Caco-2 (cell line): ENCODE measurements around the gene ANXA2. TPM values are rescaled to one million over a fixed set of nuclear protein-coding genes. Genes with fewer than 3 reads are reported as not detected.

Experiments used
- BruUV-seq: library from RNA; stranded (reverse); fragments of 400-500 nt; replicated peaks from 2 replicates; lab custom pipeline; 2021; lab: Mats Ljungman, UMichigan
- CTCF ChIA-PET: fragments of 300-600 bp; sonication (Branson Sonifier 250); formaldehyde crosslinking; loops from one replicate; lab custom pipeline; 2022; ENCODE audit warnings: antibody characterized with exemption; lab: Charles Lee
- POLR2A ChIA-PET: fragments of 300-600 bp; sonication (Branson Sonifier 250); formaldehyde crosslinking; loops from one replicate; lab custom pipeline; 2022; ENCODE audit warnings: antibody characterized with exemption; lab: Charles Lee
- DNase-seq, 2 experiments: peaks; one replicate each; pipeline versions ENCODE4 v3.0.0 to v3.0.0-alpha.2; 2020 to 2022
- H3K27me3 ChIP-seq: replicated peaks from 2 replicates; pipeline ENCODE4 v1.6.0; 2011; ENCODE audit warnings: low read length; ENCODE audit not compliant: control insufficient read depth, insufficient read depth
- H3K36me3 ChIP-seq: 2 replicates; pipeline ENCODE4 v1.5.1; 2011; ENCODE audit warnings: low read length; ENCODE audit not compliant: control insufficient read depth, insufficient read depth
- H3K4me1 ChIP-seq: fragments of 250-450 bp; sonication (Bioruptor Pico); 2 replicates; pipeline ENCODE4 v1.5.1; 2020; ENCODE audit warnings: mild to moderate bottlenecking
- H3K4me3 ChIP-seq: 2 replicates; pipeline ENCODE4 v1.5.1; 2011; ENCODE audit warnings: low read depth, mild to moderate bottlenecking, control low read depth, low read length
- H3K9me3 ChIP-seq: fragments of 250-450 bp; sonication (Bioruptor Pico); 2 replicates; pipeline ENCODE4 v1.5.1; 2020; ENCODE audit warnings: mild to moderate bottlenecking, moderate library complexity
- H3K27ac Mint-ChIP-seq: one replicate; pipeline ENCODE4 v1.8.0; 2022; ENCODE audit warnings: mixed read lengths; ENCODE audit not compliant: unreplicated experiment
- H3K27me3 Mint-ChIP-seq: one replicate; pipeline ENCODE4 v1.8.0; 2022; ENCODE audit warnings: mixed read lengths; ENCODE audit not compliant: insufficient read depth, unreplicated experiment
- H3K36me3 Mint-ChIP-seq: one replicate; pipeline ENCODE4 v1.8.0; 2022; ENCODE audit warnings: mild to moderate bottlenecking, mixed read lengths; ENCODE audit not compliant: insufficient read depth, unreplicated experiment
- H3K4me1 Mint-ChIP-seq: one replicate; pipeline ENCODE4 v1.8.0; 2022; ENCODE audit warnings: low read depth, mixed read lengths; ENCODE audit not compliant: unreplicated experiment
- H3K4me3 Mint-ChIP-seq: one replicate; pipeline ENCODE4 v1.8.0; 2022; ENCODE audit warnings: mild to moderate bottlenecking, moderate library complexity, mixed read lengths; ENCODE audit not compliant: unreplicated experiment
- H3K9me3 Mint-ChIP-seq: one replicate; pipeline ENCODE4 v1.8.0; 2022; ENCODE audit warnings: mixed read lengths; ENCODE audit not compliant: unreplicated experiment
- intact Hi-C: fragments of 100-400 bp; cut with micrococcal nuclease; formaldehyde crosslinking; loops from one replicate; pipeline ENCODE4 v1.10.0; 2022; ENCODE audit not compliant: unreplicated experiment
- total RNA-seq: library from RNA; stranded (reverse); gene quantifications from 2 replicates; pipeline ENCODE4 v1.2.3, GENCODE V29; 2022
- TF ChIP-seq, protein P1 (sequence below), 2 experiments: fragments of 200-600 bp in 1 of 2; IDR thresholded peaks; 1 replicate in 1 of 2; 2 replicates in 1 of 2; pipeline versions ENCODE4 v1.5.1 to v1.8.0; 2011 to 2022; ENCODE audit warnings: antibody characterized with exemption in 1 of 2, control low read depth in 1 of 2, inconsistent platforms in 1 of 2, low read depth in 1 of 2, low read length in 1 of 2, mild to moderate bottlenecking in 1 of 2, moderate library complexity in 1 of 2; ENCODE audit not compliant: insufficient read depth in 1 of 2, severe bottlenecking in 1 of 2, unreplicated experiment in 1 of 2

The ANXA2 gene
- total RNA-seq, 1 experiment from 2014 or later = 1,141 TPM

DNA sequence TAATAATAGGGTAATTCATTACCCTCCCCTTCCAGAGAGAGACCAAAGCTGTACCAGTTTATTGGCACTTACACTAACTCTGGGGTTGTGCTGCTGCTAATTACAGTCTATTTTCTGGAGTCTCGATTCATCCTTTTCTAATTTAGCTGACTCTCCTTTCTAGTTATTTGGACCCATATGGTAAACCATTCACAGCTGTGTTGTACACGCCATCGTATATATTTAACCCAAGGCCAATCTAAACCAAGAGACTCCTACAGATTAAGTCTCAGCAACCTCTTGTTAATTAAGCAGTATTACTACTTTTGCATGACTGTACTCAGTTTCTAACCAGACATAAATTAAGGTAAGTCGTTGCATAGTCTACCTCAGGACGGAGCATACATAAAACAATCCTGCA is 22.5 kb downstream of the ANXA2 start:
- BruUV-seq = no TSS peak
- Histone ChIP-seq H3K36me3 (peaks cover 5% of the 10 kb centered on the region), H3K4me3 (no peak overlapping the region), H3K4me1 (peaks cover 65% of the 10 kb centered on the region), H3K27me3 (no peaks in the 10 kb centered on the region), H3K9me3 (no peaks in the 10 kb centered on the region)
- Mint-ChIP-seq H3K9me3 (no peaks in the 10 kb centered on the region), H3K27me3 (no peaks in the 10 kb centered on the region), H3K27ac (peak overlapping the region; percentile 87), H3K4me1 (peaks cover 46% of the 10 kb centered on the region), H3K4me3 (peak overlapping the region; percentile 54), H3K36me3 (peaks cover 99% of the 10 kb centered on the region)
- TF ChIP-seq, protein P1, sequence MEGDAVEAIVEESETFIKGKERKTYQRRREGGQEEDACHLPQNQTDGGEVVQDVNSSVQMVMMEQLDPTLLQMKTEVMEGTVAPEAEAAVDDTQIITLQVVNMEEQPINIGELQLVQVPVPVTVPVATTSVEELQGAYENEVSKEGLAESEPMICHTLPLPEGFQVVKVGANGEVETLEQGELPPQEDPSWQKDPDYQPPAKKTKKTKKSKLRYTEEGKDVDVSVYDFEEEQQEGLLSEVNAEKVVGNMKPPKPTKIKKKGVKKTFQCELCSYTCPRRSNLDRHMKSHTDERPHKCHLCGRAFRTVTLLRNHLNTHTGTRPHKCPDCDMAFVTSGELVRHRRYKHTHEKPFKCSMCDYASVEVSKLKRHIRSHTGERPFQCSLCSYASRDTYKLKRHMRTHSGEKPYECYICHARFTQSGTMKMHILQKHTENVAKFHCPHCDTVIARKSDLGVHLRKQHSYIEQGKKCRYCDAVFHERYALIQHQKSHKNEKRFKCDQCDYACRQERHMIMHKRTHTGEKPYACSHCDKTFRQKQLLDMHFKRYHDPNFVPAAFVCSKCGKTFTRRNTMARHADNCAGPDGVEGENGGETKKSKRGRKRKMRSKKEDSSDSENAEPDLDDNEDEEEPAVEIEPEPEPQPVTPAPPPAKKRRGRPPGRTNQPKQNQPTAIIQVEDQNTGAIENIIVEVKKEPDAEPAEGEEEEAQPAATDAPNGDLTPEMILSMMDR (IDR thresholded peaks at IDR 0.05; ENCODE audit: insufficient read depth in 1 of 2, low read depth in 1 of 2, low read length in 1 of 2, severe bottlenecking in 1 of 2, unreplicated experiment in 1 of 2) = no peak
- ChIA-PET CTCF (interaction anchor here (1.0 kb wide), 1 partner anchor 13 kb away, joined by 5 read pairs; no protein-coding TSS in a partner anchor), POLR2A (interaction anchor here (2.6 kb wide), 1 partner anchor 18 kb away, joined by 9 read pairs; no protein-coding TSS in a partner anchor)
- intact Hi-C loops = no loop called here
- no peak for DNase-seq

DNA sequence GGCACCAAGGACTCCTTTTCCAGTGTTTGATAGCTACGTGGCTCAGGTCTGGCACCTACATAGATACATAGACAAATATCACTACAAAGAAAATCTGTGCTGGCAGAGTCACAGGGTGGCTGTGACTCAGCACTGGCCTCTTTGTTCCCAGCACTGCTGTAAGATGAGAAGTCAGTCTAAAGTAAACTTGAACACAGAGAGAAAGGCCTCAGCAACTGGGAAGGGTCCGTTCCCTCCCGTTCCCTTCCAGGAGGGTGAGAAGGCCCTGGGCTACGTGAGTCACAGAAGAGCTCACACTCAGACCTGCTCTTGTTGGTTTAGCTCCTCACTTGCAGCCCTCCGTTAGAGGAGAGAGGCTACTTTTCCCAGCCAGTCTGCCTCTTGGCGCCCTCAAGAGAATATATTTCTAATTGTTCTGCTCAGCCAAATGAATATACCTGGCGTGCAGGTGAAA is 23.1 kb downstream of the ANXA2 start:
- H3K27me3 Mint-ChIP-seq = no peaks in the 10 kb centered on the region
- BruUV-seq = no TSS peak
- TF ChIP-seq, protein P1 (IDR thresholded peaks at IDR 0.05; ENCODE audit: insufficient read depth in 1 of 2, low read depth in 1 of 2, low read length in 1 of 2, severe bottlenecking in 1 of 2, unreplicated experiment in 1 of 2) = no peak
- Histone ChIP-seq H3K4me1 (peaks cover 62% of the 10 kb centered on the region), H3K9me3 (no peaks in the 10 kb centered on the region), H3K27me3 (no peaks in the 10 kb centered on the region), H3K36me3 (peaks cover 5% of the 10 kb centered on the region), H3K4me3 (no peak overlapping the region)
- ChIA-PET POLR2A (interaction anchor here (2.6 kb wide), 1 partner anchor 18 kb away, joined by 9 read pairs; no protein-coding TSS in a partner anchor), CTCF (interaction anchor here (1.0 kb wide), 1 partner anchor 12 kb away, joined by 5 read pairs; no protein-coding TSS in a partner anchor)
- peaks cover 46% of the 10 kb centered on the region for H3K4me1 Mint-ChIP-seq
- H3K36me3 Mint-ChIP-seq = peaks cover 99% of the 10 kb centered on the region
- H3K4me3 Mint-ChIP-seq = no peak overlapping the region
- H3K27ac Mint-ChIP-seq = peak overlapping the region; percentile 81
- intact Hi-C loops = loop anchor here (1.0 kb wide), 1 partner anchor 19 kb away; no protein-coding TSS in a partner anchor
- no peaks in the 10 kb centered on the region for H3K9me3 Mint-ChIP-seq
- DNase-seq = peak; percentile 74 to 77

DNA sequence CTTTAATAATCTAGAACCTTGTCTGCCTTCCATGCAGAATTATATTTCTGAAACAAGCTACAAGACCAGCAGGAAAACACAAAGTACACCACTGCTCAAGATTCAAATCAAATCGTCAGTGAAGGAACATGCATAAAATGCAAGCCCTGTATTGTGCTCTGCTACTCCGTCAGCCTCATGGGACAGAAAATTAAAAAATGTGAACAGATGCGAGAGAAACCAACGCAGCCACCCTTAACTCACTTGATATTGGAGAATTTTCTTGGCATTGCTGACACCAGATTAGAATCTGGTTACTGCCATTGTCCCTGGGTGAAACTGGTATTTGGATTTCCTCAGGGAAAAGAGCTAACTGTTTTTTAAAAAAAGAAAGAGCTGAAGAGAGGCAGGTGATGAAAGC is 23.6 kb downstream of the ANXA2 start:
- TF ChIP-seq, protein P1 (IDR thresholded peaks at IDR 0.05; ENCODE audit: insufficient read depth in 1 of 2, low read depth in 1 of 2, low read length in 1 of 2, severe bottlenecking in 1 of 2, unreplicated experiment in 1 of 2) = no peak
- H3K9me3 ChIP-seq = no peaks in the 10 kb centered on the region
- H3K4me1 ChIP-seq = peaks cover 59% of the 10 kb centered on the region
- Mint-ChIP-seq H3K27ac (peak overlapping the region; percentile 81), H3K36me3 (peaks cover 99% of the 10 kb centered on the region), H3K9me3 (no peaks in the 10 kb centered on the region), H3K27me3 (no peaks in the 10 kb centered on the region), H3K4me1 (peaks cover 46% of the 10 kb centered on the region), H3K4me3 (no peak overlapping the region)
- ChIA-PET POLR2A (interaction anchor here (2.6 kb wide), 1 partner anchor 19 kb away, joined by 9 read pairs; no protein-coding TSS in a partner anchor), CTCF (interaction anchor here (1.0 kb wide), 1 partner anchor 12 kb away, joined by 5 read pairs; no protein-coding TSS in a partner anchor)
- H3K36me3 ChIP-seq = peaks cover 5% of the 10 kb centered on the region
- no TSS peak for BruUV-seq
- intact Hi-C loops = loop anchor here (1.0 kb wide), 1 partner anchor 19 kb away; no protein-coding TSS in a partner anchor
- H3K4me3 ChIP-seq = no peak overlapping the region
- no peaks in the 10 kb centered on the region for H3K27me3 ChIP-seq
- no peak for DNase-seq
